Endothelial cell (in vitro differentiated cells): ENCODE measurements around the gene EML5. TPM values are rescaled to one million over a fixed set of nuclear protein-coding genes. Genes with fewer than 3 reads are reported as not detected.

Experiments used
- DNase-seq: peaks from one replicate; pipeline ENCODE4 v3.0.0; 2021; ENCODE audit warnings: low spot score
- H3K27ac Mint-ChIP-seq: one replicate; pipeline ENCODE4 v1.8.0; 2021; ENCODE audit warnings: mixed read lengths, inconsistent platforms; ENCODE audit not compliant: unreplicated experiment
- H3K27me3 Mint-ChIP-seq: one replicate; pipeline ENCODE4 v1.8.0; 2021; ENCODE audit warnings: mild to moderate bottlenecking, moderate library complexity, mixed read lengths, inconsistent platforms; ENCODE audit not compliant: unreplicated experiment
- H3K36me3 Mint-ChIP-seq: one replicate; pipeline ENCODE4 v1.8.0; 2021; ENCODE audit warnings: mild to moderate bottlenecking, low read depth, mixed read lengths, inconsistent platforms; ENCODE audit not compliant: unreplicated experiment
- H3K4me1 Mint-ChIP-seq: one replicate; pipeline ENCODE4 v1.8.0; 2021; ENCODE audit warnings: mild to moderate bottlenecking, mixed read lengths, inconsistent platforms; ENCODE audit not compliant: unreplicated experiment
- H3K4me3 Mint-ChIP-seq: one replicate; pipeline ENCODE4 v1.8.0; 2021; ENCODE audit warnings: mild to moderate bottlenecking, mixed read lengths, inconsistent platforms; ENCODE audit not compliant: unreplicated experiment
- H3K9me3 Mint-ChIP-seq: one replicate; pipeline ENCODE4 v1.8.0; 2021; ENCODE audit warnings: mixed read lengths, inconsistent platforms; ENCODE audit not compliant: unreplicated experiment
- CTCF ChIP-seq: fragments of 200-600 bp; sonication (generic); IDR thresholded peaks from one replicate; pipeline ENCODE4 v1.5.0; 2021; ENCODE audit warnings: antibody characterized with exemption; ENCODE audit not compliant: unreplicated experiment
- total RNA-seq: library from RNA; stranded (reverse); fragmentation: NEBNext Ultra II Directional; extraction: Animal tissue kit (Norgen Biotek cat#: 25700); gene quantifications from one replicate; pipeline ENCODE4 v1.2.1, GENCODE V29; 2021; ENCODE audit not compliant: unreplicated experiment

EML5 gene
- total RNA-seq, 1 donor from 2014 or later: 0.13 TPM

- Mint-ChIP-seq H3K4me1 (peaks cover 8% of the 10 kb centered on the region), H3K4me3 (no peak overlapping the region), H3K9me3 (no peaks in the 10 kb centered on the region), H3K27ac (no peak overlapping the region), H3K27me3 (peaks cover 11% of the 10 kb centered on the region), H3K36me3 (peaks cover 22% of the 10 kb centered on the region)
- no peak for TF ChIP-seq CTCF
- no peak for DNase-seq
Measured at GRCh38 chr14:88565427-88565826, 227.3 kb downstream of the EML5 start.

- TF ChIP-seq CTCF: no peak
- Mint-ChIP-seq H3K27me3 (peaks cover 11% of the 10 kb centered on the region), H3K4me1 (peaks cover 8% of the 10 kb centered on the region), H3K4me3 (peak overlapping the region; percentile 95), H3K9me3 (no peaks in the 10 kb centered on the region), H3K36me3 (peaks cover 16% of the 10 kb centered on the region), H3K27ac (peak overlapping the region; percentile 33)
- no peak for DNase-seq
Measured at GRCh38 chr14:88563845-88564244, 228.9 kb downstream of the EML5 start.

- Mint-ChIP-seq H3K27me3 (peaks cover 11% of the 10 kb centered on the region), H3K4me1 (peaks cover 8% of the 10 kb centered on the region), H3K9me3 (no peaks in the 10 kb centered on the region), H3K27ac (peak within 1 kb of the TSS; percentile 74), H3K36me3 (peaks cover 13% of the 10 kb centered on the region), H3K4me3 (peak within 1 kb of the TSS; percentile 95)
- TF ChIP-seq CTCF: no peak
- DNase-seq: peak; percentile 91
Measured at GRCh38 chr14:88562831-88563686, 229.7 kb downstream of the EML5 start, which contains the start of gene ZC3H14. Gene ZC3H14, plus strand, starts transcription at chr14:88563037. Its CDS starts 97 bp downstream, at chr14:88563134.

GRCh38 chr14:88562532-88562830, 230.3 kb downstream of the EML5 start:
- Mint-ChIP-seq H3K27me3 (peaks cover 11% of the 10 kb centered on the region), H3K9me3 (no peaks in the 10 kb centered on the region), H3K36me3 (peaks cover 10% of the 10 kb centered on the region), H3K4me1 (peaks cover 8% of the 10 kb centered on the region), H3K27ac (peak overlapping the region; percentile 74), H3K4me3 (peak overlapping the region; percentile 95)
- no peak for TF ChIP-seq CTCF
- DNase-seq: no peak

Other genes starting within 250 kb of the EML5 start
- 22.1 TPM for gene PTPN21, start 237.9 kb downstream of the EML5 start, total RNA-seq
- gene ZC3H14, start 229.9 kb downstream of the EML5 start, total RNA-seq: 57.7 TPM
- 10.0 TPM for gene TTC8, start 31.7 kb upstream of the EML5 start, total RNA-seq